Measurements from ENCODE around the gene PIM1.
"Not testable (repeated sequence)": the region's sequence is repeated elsewhere in the genome, so short reads cannot be mapped to it uniquely, and the experiment has no call there.

Gene PIM1

DNA sequence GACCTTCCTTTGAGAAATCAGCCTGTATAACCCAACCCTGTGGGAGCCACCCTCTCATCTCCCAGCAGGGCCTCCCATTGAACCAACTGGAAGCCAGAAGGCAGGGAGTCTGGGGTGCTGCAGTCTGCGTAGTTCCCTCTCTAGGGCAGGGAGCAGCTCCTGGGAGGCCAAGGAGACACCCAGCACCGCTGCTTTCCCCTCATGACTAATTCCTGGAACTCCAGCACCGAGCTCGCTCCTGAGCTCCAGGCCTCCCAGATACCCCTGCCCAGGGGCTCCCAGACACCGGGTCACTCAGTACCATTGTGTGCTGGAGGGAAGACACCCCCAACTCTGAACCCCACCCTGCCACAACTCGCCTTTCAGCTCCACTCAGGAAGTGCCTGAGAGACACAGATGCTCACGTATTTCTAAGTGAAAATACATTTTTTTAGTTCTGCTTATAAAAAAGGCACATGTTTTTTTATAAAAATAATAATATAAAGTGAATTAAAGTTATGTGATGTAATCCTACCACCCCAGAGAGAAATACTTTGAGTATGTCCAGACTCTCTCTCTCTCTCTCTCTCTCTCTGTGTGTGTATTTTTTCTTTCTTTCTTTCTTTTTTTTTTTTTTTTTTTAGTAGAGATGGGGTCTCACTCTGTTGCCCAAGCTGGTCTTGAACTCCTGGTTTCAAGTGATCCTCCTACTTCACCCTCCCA lies 17.5 kb downstream of the PIM1 start:
- no peak for DNase-seq (ENCODE audit: low read depth in 2 of 3, low spot score in 2 of 3)

GRCh38 chr6:37188962-37189510 lies 19.1 kb downstream of the PIM1 start:
- DNase-seq (ENCODE audit: low read depth in 2 of 3, low spot score in 2 of 3), result no peak

DNA sequence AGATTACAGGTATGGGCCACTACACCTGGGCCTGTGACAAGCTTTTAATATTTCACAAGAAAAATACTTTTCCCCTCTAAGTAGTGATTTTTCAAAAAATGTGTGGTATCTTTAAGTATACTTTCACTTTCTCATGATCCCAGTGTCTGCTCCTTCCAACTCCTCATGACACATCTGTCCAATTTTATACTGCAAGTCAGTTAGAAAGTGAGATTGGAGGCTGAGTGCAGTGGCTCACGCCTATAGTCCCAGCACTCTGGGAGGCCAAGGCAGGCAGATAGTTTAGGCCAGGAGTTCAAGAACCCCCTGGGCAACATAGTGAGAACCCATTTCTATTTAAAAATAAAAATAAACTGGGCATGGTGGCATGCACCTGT lies 20.2 kb downstream of the PIM1 start:
- no peak for DNase-seq (ENCODE audit: low read depth in 2 of 3, low spot score in 2 of 3)

DNA sequence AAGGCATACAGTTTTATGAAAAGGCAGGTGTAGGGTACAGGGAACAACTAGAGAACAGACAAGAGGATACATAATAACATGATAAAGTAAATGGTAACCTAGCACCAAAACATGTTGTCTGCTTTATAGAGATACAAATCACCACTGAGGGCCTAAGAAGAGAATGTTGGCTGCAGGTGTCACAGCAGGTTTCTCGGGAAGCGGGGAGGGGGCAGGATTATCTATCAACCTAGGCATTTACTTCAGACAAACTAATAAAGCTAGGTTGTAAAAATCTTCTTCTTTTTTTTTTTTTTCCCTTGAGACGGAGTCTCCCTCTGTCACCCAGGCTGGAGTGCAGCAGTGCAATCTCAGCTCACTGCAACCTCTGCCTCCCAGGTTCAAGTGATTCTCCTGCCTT lies 22.7 kb downstream of the PIM1 start:
- no peak for DNase-seq (ENCODE audit: low read depth in 2 of 3, low spot score in 2 of 3)

- not testable (repeated sequence) for DNase-seq (ENCODE audit: low read depth in 2 of 3, low spot score in 2 of 3)
Observed at GRCh38 chr6:37194886-37195285, 24.9 kb downstream of the PIM1 start.

DNA sequence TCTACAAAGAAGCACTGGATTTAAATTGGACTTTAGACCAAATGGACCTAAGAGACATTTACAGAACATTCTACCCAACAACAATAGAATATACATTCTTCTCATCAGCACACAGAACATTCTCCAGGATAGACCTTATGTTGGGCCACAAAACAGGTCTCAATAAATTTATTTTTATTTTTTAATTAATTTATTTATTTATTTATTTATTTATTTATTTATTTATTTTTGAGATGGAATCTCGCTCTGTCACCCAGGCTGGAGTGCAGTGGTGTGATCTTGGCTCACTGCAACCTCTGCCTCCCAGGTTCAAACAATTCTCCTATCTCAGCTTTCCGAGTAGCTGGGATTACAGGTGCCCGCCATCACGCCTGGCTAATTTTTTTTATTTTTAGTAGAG lies 26.5 kb downstream of the PIM1 start:
- DNase-seq (ENCODE audit: low read depth in 2 of 3, low spot score in 2 of 3), result not testable (repeated sequence)

DNA sequence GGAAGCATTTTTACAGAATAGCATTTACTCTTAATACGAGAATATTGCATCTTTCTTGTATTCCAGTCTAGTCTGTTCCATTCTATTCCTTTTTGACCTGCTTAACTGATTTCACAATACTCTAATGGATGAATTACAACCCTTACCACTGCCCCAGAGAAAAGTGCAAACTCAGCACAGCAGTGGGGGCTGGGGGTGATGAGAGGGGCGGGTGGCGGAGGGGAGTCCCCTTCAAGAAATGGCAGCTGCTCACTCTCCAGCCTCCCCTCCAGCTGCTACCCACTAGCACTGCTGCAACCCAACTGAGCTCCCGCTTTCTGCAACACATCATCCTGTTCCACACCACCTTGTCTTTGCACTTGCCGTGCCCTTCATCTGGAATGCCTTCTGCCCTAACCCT lies 30.1 kb downstream of the PIM1 start:
- DNase-seq (ENCODE audit: low read depth in 2 of 3, low spot score in 2 of 3), result no peak

- DNase-seq (ENCODE audit: low read depth in 2 of 3, low spot score in 2 of 3), result no peak
Observed at GRCh38 chr6:37201726-37202125, 31.8 kb downstream of the PIM1 start.

DNA sequence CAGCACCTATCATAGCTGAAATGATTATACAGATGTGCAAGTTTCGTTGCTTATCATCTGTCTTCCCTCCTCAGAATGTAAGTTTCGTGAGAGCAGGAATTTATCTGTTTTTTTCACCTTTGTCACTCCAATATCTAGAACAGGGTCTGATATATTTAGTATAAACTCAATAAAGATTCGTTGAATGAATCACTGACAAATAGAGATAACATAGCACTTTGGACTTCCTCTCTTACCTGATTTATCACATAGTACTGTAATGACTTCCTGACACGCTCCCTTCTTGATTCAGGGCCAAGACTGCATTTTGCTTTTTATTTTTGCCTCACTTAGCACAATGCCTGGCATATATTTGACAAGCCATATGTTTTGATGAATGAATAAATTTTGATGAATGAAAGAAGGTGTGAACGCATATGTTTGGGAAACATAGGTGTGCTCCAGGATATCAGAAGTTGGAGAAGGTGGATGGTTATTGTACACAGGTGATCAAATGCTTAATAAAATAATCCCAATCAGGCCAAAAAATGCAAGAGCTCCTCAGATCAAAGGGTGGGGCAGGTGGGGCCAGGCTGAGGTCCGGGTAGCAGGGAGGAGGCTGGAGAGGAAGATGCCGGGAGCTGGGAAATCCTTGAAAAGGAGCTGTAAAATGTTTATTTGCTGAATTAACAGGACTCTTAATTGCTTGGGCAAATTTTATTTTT lies 33.0 kb downstream of the PIM1 start:
- DNase-seq (ENCODE audit: low read depth in 2 of 3, low spot score in 2 of 3), result no peak

GRCh38 chr6:37204014-37204751 lies 34.2 kb downstream of the PIM1 start:
- no peak for DNase-seq (ENCODE audit: low read depth in 2 of 3, low spot score in 2 of 3)

DNA sequence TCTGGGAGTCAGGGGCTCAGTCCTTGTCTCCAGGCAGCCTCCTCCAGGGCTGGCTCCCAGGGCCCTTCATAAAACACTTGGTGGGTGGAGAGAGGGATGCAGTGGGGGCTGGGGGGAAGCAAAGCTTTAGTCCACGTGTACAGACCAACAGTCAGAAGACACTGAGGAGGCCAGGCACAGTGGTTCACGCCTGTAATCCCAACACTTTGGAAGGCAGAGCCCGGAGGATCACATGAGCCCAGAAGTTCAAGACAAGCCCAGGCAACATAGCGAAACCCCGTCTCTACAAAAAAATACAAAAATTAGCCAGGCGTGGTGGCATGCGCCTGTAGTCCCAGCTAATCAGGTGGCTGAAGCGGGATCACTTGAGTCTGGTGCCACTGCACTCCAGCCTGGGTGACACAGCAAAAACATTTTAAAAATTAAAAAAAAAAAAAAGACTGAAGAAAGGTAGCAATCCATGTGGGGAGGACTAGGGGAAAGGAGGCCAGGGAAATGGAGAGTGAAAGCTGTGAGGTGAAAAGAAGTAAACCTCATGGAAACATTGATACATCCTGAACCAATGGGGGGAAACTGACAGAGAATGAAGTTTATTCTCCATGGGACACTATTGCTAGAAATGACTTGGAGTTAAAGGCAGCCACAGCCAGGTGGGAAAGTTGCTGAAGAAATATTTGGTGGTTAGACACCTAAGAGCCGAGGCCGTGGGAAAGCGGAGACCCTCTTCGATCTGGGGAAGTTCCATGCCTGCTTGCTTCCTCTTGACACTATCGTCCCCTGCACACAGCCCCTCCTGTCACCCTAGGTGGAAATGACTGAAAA lies 35.4 kb downstream of the PIM1 start:
- DNase-seq (ENCODE audit: low read depth in 2 of 3, low spot score in 2 of 3), result no peak

DNA sequence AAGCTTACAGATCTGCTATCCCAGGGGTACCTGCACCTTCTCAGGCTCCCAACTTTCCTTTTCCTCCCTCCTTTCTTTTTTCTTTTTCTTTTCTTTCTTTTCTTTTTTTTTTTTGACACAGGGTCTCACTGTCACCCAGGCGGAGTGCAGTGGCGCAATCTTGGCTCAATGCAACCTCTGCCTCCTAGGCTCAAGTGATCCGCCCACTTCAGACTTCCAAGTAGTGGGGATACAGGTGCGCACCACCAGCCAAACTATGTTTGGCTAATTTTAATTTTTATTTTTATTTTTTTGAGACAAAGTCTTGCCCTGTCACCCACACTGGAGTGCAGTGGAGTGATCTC lies 36.0 kb downstream of the PIM1 start:
- DNase-seq (ENCODE audit: low read depth in 2 of 3, low spot score in 2 of 3), result no peak

GRCh38 chr6:37206622-37207021 lies 36.7 kb downstream of the PIM1 start:
- no peak for DNase-seq (ENCODE audit: low read depth in 2 of 3, low spot score in 2 of 3)

DNA sequence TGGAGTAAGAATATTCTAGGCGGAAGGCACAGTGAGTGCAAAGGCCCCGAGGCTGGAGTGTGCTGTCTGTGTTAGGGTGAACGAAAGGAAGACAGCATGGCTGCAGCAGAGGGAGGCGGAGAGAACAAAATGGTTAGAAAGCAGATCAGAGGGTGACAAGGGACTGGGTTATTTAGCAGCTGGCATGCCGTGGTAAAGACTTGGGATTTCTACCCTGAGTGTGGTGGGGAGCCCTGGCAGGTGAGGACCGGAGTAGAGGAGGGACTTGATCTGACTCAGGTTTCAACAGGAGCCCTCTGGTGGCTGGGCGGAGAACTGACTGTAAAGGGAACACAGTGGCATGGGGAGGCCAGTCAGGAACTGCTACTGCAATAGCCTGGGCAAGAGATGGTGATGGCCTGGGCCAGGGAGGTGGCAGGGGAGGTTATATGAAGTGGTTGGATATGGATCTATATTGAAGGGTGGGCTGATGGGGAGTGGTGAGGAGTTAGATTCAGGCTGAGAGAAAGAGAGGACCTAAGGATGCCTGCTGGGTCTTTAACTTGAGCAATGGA lies 38.0 kb downstream of the PIM1 start:
- peak; percentile 65 to 89 (median 84) for DNase-seq (ENCODE audit: low read depth in 2 of 3, low spot score in 2 of 3)

- no peak for DNase-seq (ENCODE audit: low read depth in 2 of 3, low spot score in 2 of 3)
Observed at GRCh38 chr6:37208793-37209192, 38.8 kb downstream of the PIM1 start.

DNA sequence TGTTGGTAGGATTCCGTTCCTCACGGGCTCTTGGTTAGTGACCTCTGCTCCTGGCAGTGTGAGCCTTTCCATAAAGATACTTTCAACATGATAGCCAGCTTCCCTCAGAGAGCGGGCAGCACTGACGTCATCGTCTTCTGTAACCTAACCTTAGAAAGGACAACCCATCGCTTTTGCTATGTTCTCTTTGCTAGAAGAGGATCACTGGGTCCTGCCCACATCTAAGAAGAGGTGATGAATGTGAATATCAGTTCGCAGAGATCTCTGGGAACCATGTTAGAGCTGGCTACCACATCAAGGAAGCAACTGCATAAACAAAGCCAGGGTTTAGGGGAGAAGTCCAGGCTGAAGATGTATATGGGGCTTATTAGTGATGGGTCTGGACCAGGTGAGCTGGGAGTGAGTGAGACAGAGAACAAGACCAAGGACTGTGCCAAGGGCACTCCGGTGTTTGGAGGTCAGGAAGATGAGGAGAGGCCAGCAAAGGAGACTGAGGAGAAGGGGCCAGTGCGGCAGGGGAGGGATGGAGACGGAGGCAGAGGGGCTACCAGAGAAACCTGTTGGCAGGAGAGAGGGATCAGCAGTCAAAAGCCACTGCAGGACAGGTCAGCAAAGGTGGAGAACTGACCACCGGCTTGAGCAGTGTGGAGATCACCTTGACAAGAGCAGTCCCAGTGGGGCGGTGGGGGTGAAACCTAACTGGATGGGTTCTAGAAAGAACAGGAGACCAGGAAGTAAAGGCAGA lies 39.7 kb downstream of the PIM1 start:
- no peak for DNase-seq (ENCODE audit: low read depth in 2 of 3, low spot score in 2 of 3)

DNA sequence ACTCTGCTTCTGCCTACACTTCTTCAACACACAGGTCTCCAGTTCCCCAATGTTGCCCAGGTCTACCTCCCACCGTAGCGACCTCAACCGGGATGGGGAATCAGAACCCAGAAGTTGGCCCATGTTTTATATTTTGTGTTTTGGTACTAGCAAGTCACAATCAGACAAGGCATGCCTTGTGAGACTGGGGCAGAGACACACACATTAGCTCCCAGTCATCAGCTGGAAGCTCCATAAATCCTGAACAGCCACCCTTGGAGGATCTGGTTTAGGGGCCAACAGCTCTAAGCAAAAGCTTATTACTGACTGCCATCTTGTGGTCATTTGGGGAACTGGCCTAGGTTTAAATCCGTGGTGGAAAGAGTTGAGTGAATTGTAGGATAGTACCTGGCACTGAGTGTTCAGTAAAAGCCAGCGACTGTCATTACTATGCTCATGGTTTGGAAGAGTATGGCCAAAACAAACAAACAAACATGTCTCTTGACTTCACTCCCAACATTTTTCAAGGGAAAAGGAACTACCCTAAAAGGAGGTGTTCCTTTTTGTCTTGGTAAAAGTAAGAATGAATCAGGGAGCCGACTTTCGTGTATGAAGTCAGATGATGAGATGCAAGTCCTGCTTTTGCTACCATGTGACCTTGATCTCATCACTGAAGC lies 40.5 kb downstream of the PIM1 start:
- DNase-seq (ENCODE audit: low read depth in 2 of 3, low spot score in 2 of 3), result peak in 1 of 3 experiments; percentile 71

GRCh38 chr6:37212268-37212667 lies 42.3 kb downstream of the PIM1 start:
- no peak for DNase-seq (ENCODE audit: low read depth in 2 of 3, low spot score in 2 of 3)

GRCh38 chr6:37218061-37218460 lies 48.1 kb downstream of the PIM1 start:
- no peak for DNase-seq (ENCODE audit: low read depth in 2 of 3, low spot score in 2 of 3)

DNA sequence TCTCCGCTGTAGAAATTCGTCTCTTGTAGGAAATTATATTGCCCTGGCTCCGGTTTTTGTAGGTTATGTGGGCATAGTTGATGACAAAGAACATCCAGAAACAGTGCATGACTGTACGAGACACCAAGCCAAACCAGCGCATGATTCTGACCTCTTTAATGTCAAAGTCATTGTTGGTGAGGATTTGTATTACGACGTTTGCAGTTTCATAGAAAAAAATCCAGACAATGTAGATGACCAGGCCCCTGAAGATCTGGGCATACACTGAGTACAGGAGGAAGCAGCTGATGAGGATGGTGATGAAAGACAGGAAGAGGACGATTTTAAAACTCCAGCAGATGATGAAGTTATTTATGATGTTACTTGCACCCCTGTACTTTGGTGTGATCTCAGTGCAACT lies 48.6 kb downstream of the PIM1 start:
- DNase-seq (ENCODE audit: low read depth in 2 of 3, low spot score in 2 of 3), result no peak

Data from activated CD8-positive, alpha-beta memory T cell treated with anti-CD3 and anti-CD28 coated beads for 48 hours (primary cell).